ENCODE measurements around the gene SESN1.
"Not testable (repeated sequence)": the region's sequence is repeated elsewhere in the genome, so short reads cannot be mapped to it uniquely, and the experiment has no call there.

The SESN1 gene

GRCh38 chr6:108988296-108988695 is 106.3 kb downstream of the SESN1 start:
- no peak for ATAC-seq (ENCODE audit: low read depth)
- no peak overlapping the region for H3K4me3 ChIP-seq (ENCODE audit: severe bottlenecking)
- no peaks in the 10 kb centered on the region for H3K4me1 ChIP-seq (ENCODE audit: insufficient read depth, poor library complexity, severe bottlenecking)
- no peak for TF ChIP-seq CTCF (IDR thresholded peaks at IDR 0.05; ENCODE audit: poor library complexity, severe bottlenecking)
- DNase-seq (ENCODE audit: low spot score) = no peak
- H3K36me3 ChIP-seq (ENCODE audit: low read depth) = peaks cover 53% of the 10 kb centered on the region
- no peak overlapping the region for H3K27ac ChIP-seq (ENCODE audit: poor library complexity, severe bottlenecking)
- no peaks in the 10 kb centered on the region for H3K27me3 ChIP-seq (ENCODE audit: insufficient read depth, poor library complexity, severe bottlenecking)
- H3K9me3 ChIP-seq (ENCODE audit: severe bottlenecking) = no peaks in the 10 kb centered on the region

GRCh38 chr6:108987156-108987555 is 107.5 kb downstream of the SESN1 start:
- Histone ChIP-seq H3K27me3 (ENCODE audit: insufficient read depth, poor library complexity, severe bottlenecking) (no peaks in the 10 kb centered on the region), H3K36me3 (ENCODE audit: low read depth) (peaks cover 42% of the 10 kb centered on the region), H3K4me3 (ENCODE audit: severe bottlenecking) (no peak overlapping the region), H3K9me3 (ENCODE audit: severe bottlenecking) (no peaks in the 10 kb centered on the region), H3K4me1 (ENCODE audit: insufficient read depth, poor library complexity, severe bottlenecking) (no peaks in the 10 kb centered on the region), H3K27ac (ENCODE audit: poor library complexity, severe bottlenecking) (no peak overlapping the region)
- TF ChIP-seq CTCF (IDR thresholded peaks at IDR 0.05; ENCODE audit: poor library complexity, severe bottlenecking) = no peak
- ATAC-seq (ENCODE audit: low read depth) (no peak), DNase-seq (ENCODE audit: low spot score) (no peak)

GRCh38 chr6:108985301-108985700 is 109.3 kb downstream of the SESN1 start:
- no peaks in the 10 kb centered on the region for H3K4me1 ChIP-seq (ENCODE audit: insufficient read depth, poor library complexity, severe bottlenecking)
- TF ChIP-seq CTCF (IDR thresholded peaks at IDR 0.05; ENCODE audit: poor library complexity, severe bottlenecking) = no peak
- no peak overlapping the region for H3K27ac ChIP-seq (ENCODE audit: poor library complexity, severe bottlenecking)
- no peaks in the 10 kb centered on the region for H3K9me3 ChIP-seq (ENCODE audit: severe bottlenecking)
- H3K27me3 ChIP-seq (ENCODE audit: insufficient read depth, poor library complexity, severe bottlenecking) = no peaks in the 10 kb centered on the region
- no peak for DNase-seq (ENCODE audit: low spot score)
- H3K4me3 ChIP-seq (ENCODE audit: severe bottlenecking) = no peak overlapping the region
- ATAC-seq (ENCODE audit: low read depth) = no peak
- H3K36me3 ChIP-seq (ENCODE audit: low read depth) = peaks cover 36% of the 10 kb centered on the region

GRCh38 chr6:108983151-108983550 is 111.5 kb downstream of the SESN1 start:
- H3K4me1 ChIP-seq (ENCODE audit: insufficient read depth, poor library complexity, severe bottlenecking) = no peaks in the 10 kb centered on the region
- TF ChIP-seq CTCF (IDR thresholded peaks at IDR 0.05; ENCODE audit: poor library complexity, severe bottlenecking) = no peak
- no peak for ATAC-seq (ENCODE audit: low read depth)
- no peaks in the 10 kb centered on the region for H3K9me3 ChIP-seq (ENCODE audit: severe bottlenecking)
- no peak overlapping the region for H3K27ac ChIP-seq (ENCODE audit: poor library complexity, severe bottlenecking)
- no peaks in the 10 kb centered on the region for H3K27me3 ChIP-seq (ENCODE audit: insufficient read depth, poor library complexity, severe bottlenecking)
- no peak for DNase-seq (ENCODE audit: low spot score)
- H3K36me3 ChIP-seq (ENCODE audit: low read depth) = peaks cover 15% of the 10 kb centered on the region
- H3K4me3 ChIP-seq (ENCODE audit: severe bottlenecking) = no peak overlapping the region

GRCh38 chr6:108982154-108983113 is 112.2 kb downstream of the SESN1 start:
- no peaks in the 10 kb centered on the region for H3K9me3 ChIP-seq (ENCODE audit: severe bottlenecking)
- no peaks in the 10 kb centered on the region for H3K4me1 ChIP-seq (ENCODE audit: insufficient read depth, poor library complexity, severe bottlenecking)
- H3K27ac ChIP-seq (ENCODE audit: poor library complexity, severe bottlenecking) = no peak overlapping the region
- DNase-seq (ENCODE audit: low spot score) = no peak
- H3K27me3 ChIP-seq (ENCODE audit: insufficient read depth, poor library complexity, severe bottlenecking) = no peaks in the 10 kb centered on the region
- peaks cover 11% of the 10 kb centered on the region for H3K36me3 ChIP-seq (ENCODE audit: low read depth)
- no peak for TF ChIP-seq CTCF (IDR thresholded peaks at IDR 0.05; ENCODE audit: poor library complexity, severe bottlenecking)
- no peak for ATAC-seq (ENCODE audit: low read depth)
- no peak overlapping the region for H3K4me3 ChIP-seq (ENCODE audit: severe bottlenecking)

GRCh38 chr6:108978638-108979037 is 116.0 kb downstream of the SESN1 start:
- not testable (repeated sequence) for H3K4me1 ChIP-seq (ENCODE audit: insufficient read depth, poor library complexity, severe bottlenecking); H3K4me3 ChIP-seq (ENCODE audit: severe bottlenecking); H3K27ac ChIP-seq (ENCODE audit: poor library complexity, severe bottlenecking); H3K9me3 ChIP-seq (ENCODE audit: severe bottlenecking); H3K27me3 ChIP-seq (ENCODE audit: insufficient read depth, poor library complexity, severe bottlenecking); DNase-seq (ENCODE audit: low spot score); ATAC-seq (ENCODE audit: low read depth); H3K36me3 ChIP-seq (ENCODE audit: low read depth)

Data from RWPE2 (cell line).